BLaER1 (cell line): ENCODE measurements around the gene PALS1.

ENCODE experiments used
- H3K27ac ChIP-seq: shearing (Covaris generic); formaldehyde crosslinking; 2 replicates; pipeline ENCODE4 v1.8.1; 2022
- H3K27me3 ChIP-seq: shearing (Covaris generic); formaldehyde crosslinking; 2 replicates; pipeline ENCODE4 v1.8.1; 2022
- H3K36me3 ChIP-seq: shearing (Covaris generic); formaldehyde crosslinking; 2 replicates; pipeline ENCODE4 v1.8.1; 2022
- H3K4me1 ChIP-seq: shearing (Covaris generic); formaldehyde crosslinking; 2 replicates; pipeline ENCODE4 v1.8.1; 2022
- H3K4me2 ChIP-seq: shearing (Covaris generic); formaldehyde crosslinking; 2 replicates; pipeline ENCODE4 v1.8.1; 2022
- H3K4me3 ChIP-seq: shearing (Covaris generic); formaldehyde crosslinking; 2 replicates; pipeline ENCODE4 v1.8.1; 2022
- H3K9ac ChIP-seq: shearing (Covaris generic); formaldehyde crosslinking; 2 replicates; pipeline ENCODE4 v1.8.1; 2022
- H3K9me3 ChIP-seq: shearing (Covaris generic); formaldehyde crosslinking; 2 replicates; pipeline ENCODE4 v1.8.1; 2022
- H4K20me1 ChIP-seq: shearing (Covaris generic); formaldehyde crosslinking; 2 replicates; pipeline ENCODE4 v1.8.1; 2022
- Cebpa-rat ChIP-seq: shearing (Covaris generic); IDR thresholded peaks from 2 replicates; pipeline ENCODE4 v1.8.1; 2022

Gene PALS1

GRCh38 chr14:67253076-67253635, 11.9 kb downstream of the PALS1 start:
- Histone ChIP-seq H3K9ac (no peak overlapping the region), H3K4me3 (no peak overlapping the region), H4K20me1 (peaks cover 63% of the 10 kb centered on the region), H3K36me3 (no peaks in the 10 kb centered on the region; the same call in 1 of the 2 replicates), H3K9me3 (no peaks in the 10 kb centered on the region), H3K27me3 (no peaks in the 10 kb centered on the region), H3K27ac (no peak overlapping the region), H3K4me1 (peaks cover 7% of the 10 kb centered on the region; the same call in 1 of the 2 replicates), H3K4me2 (no peak overlapping the region)
- TF ChIP-seq Cebpa-rat = no peak

DNA sequence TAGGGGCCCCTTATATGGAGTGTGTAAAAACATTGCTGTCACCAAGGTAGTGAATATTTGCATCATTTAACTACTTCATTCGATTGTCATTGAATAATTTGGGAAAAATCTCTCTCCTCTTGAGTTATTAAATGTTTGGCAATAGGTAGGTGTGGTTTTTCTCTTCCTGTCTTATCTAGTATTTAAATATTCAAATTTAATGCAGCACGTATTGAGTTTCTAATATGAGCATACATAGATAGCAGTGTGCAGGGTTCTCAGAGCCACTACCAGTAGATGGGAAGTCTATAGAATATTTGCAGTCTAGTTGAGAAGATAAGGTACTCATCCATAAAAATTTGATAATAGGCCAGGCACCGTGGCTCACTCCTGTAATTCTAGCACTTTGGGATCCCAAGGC, 16.7 kb downstream of the PALS1 start:
- Histone ChIP-seq H4K20me1 (peaks cover 75% of the 10 kb centered on the region), H3K9ac (no peak overlapping the region)

GRCh38 chr14:67260965-67261364, 19.7 kb downstream of the PALS1 start:
- Histone ChIP-seq H3K4me3 (no peak overlapping the region), H3K9me3 (no peaks in the 10 kb centered on the region), H3K4me2 (no peak overlapping the region), H3K9ac (no peak overlapping the region), H4K20me1 (peaks cover 56% of the 10 kb centered on the region), H3K27me3 (no peaks in the 10 kb centered on the region), H3K4me1 (peaks cover 7% of the 10 kb centered on the region; the same call in 1 of the 2 replicates), H3K36me3 (no peaks in the 10 kb centered on the region), H3K27ac (no peak overlapping the region)
- no peak for TF ChIP-seq Cebpa-rat

More for the DNA sequence above, 16.7 kb downstream of the PALS1 start:
- no peak overlapping the region for H3K4me2 ChIP-seq
- H3K36me3 ChIP-seq = no peaks in the 10 kb centered on the region
- no peaks in the 10 kb centered on the region for H3K27me3 ChIP-seq
- H3K27ac ChIP-seq = no peak overlapping the region
- peaks cover 7% of the 10 kb centered on the region; the same call in 1 of the 2 replicates for H3K4me1 ChIP-seq
- TF ChIP-seq Cebpa-rat = no peak
- H3K9me3 ChIP-seq = no peaks in the 10 kb centered on the region
- H3K4me3 ChIP-seq = no peak overlapping the region

DNA sequence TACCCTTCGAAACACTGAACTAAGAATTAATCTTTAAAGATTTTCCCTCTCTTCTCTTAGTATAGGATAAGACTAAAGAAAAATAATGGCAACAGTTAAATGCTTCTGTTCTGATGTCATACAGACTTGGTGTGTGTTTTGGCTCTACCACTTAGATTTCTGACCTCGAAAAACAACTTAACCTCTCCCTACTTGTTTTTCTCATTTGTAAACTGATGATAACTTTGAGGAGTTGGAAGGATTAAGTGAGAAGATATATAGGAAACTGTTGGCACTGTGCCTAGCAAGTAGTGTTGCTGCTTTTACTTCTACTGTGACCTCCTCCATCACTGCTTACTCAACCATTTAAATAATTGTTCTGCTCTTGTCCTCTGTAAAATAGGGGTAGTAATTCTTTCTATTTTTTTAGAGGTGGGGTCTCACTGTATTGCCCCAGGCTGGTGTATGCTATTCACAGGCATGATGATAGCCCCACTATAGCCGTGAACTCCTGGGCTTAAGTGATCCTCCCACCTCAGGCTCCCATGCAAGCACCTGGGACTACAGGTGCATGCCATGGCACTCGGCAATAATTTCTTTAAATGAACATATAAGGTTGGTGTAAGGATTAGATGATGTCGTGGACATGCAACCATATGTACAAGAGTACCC, 22.4 kb downstream of the PALS1 start:
- Histone ChIP-seq H3K27me3 (no peaks in the 10 kb centered on the region), H3K36me3 (no peaks in the 10 kb centered on the region), H3K4me3 (no peak overlapping the region), H3K4me2 (no peak overlapping the region), H3K9me3 (no peaks in the 10 kb centered on the region), H3K9ac (no peak overlapping the region), H3K4me1 (peaks cover 27% of the 10 kb centered on the region), H4K20me1 (peaks cover 46% of the 10 kb centered on the region), H3K27ac (no peak overlapping the region)
- no peak for TF ChIP-seq Cebpa-rat

DNA sequence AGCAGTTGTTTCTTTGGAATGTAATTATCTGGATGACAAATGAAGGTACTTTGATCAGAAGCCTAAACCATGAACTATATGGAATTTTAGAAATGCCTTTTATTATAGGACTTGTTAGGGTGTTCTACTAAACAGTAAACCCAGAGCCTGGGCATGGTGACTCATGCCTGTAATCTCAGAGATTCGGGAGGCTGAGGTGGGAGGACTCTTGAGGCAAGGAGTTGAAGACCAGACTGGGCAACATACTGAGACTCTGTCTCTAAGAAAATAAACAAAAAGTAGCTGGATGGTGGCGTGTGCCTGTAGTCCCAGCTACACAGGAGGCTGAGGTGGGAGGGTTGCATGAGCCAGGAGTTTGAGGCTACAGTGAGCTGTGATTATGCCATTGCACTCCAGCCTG, 23.9 kb downstream of the PALS1 start:
- Histone ChIP-seq H3K4me2 (no peak overlapping the region), H3K9me3 (no peaks in the 10 kb centered on the region), H3K36me3 (no peaks in the 10 kb centered on the region), H3K27ac (no peak overlapping the region), H3K4me1 (peaks cover 30% of the 10 kb centered on the region), H3K27me3 (no peaks in the 10 kb centered on the region), H3K4me3 (no peak overlapping the region), H3K9ac (no peak overlapping the region), H4K20me1 (peaks cover 33% of the 10 kb centered on the region)
- TF ChIP-seq Cebpa-rat = no peak

DNA sequence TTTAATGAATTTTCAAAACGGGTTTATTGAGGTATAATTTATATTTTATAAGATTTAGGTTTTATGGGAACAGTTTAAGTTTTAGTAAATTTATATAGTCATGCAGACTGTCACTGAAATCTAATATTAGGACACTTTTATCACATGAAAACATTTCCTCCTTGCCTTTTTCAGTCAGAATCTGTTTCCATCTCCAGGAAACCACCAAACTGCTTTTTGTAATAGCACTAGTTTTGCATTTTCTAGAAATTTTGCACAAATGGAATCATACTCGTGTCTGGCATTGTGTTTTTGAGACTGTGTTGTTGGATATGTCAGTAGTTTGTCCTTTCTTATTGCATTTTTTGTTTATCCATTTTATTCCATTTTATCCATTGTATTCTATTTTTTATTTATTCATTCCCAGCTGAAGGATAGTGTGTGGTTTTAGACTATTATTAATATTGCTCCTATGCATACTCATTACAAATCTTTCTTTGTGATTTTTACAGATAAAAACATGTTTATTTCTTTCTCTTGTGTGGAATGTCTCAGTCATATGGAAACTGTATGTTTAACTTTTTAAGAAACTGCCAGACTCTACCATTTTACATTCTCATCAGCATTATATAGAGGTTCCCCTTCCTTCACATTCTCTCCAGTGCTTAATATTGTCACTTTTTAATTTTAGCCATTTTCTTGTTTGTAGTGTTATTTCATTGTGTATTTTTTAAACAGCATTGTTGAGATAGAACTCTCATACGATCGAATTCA, 26.5 kb downstream of the PALS1 start:
- no peak overlapping the region for H3K9ac ChIP-seq

DNA sequence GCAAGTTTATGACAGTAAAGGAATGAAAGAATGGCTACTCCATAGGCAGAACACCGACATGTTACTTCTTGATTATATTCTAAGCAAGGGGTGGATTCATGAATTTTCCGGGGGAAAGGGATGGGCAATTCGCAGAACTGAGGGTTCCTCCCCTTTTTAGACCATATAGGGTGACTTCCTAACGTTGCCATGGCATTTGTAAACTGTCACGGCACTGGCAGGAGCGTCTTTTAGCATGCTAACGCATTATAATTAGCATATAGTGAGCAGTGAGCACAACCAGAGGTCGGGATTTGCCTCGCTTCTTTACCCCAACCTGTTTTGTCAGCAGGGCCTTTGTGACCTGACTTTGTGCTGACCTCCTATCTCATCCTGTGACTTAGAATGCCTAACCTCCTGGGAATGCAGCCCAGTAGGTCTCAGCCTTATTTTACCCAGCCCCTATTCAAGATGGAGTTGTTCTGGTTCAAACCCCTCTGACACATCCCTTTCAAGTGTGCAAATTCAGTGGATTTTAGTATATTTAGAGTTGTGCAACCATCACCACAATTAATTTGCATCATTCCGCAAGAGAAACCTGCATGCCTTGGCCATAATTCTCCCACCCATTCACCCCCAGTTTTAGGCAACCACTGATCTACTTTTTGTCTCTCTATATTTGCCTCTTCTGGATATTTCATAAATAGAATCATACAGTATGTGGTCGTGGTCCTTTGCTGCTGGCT, 27.4 kb downstream of the PALS1 start:
- no peaks in the 10 kb centered on the region for H3K27me3 ChIP-seq
- peaks cover 28% of the 10 kb centered on the region for H3K36me3 ChIP-seq
- no peak overlapping the region for H3K4me3 ChIP-seq
- H3K9me3 ChIP-seq = peaks cover 11% of the 10 kb centered on the region
- H3K27ac ChIP-seq = no peak overlapping the region
- TF ChIP-seq Cebpa-rat = no peak
- peaks cover 30% of the 10 kb centered on the region for H3K4me1 ChIP-seq
- H3K4me2 ChIP-seq = peak overlapping the region; percentile 57
- H3K9ac ChIP-seq = no peak overlapping the region
- peaks cover 19% of the 10 kb centered on the region for H4K20me1 ChIP-seq

More for the DNA sequence above, 26.5 kb downstream of the PALS1 start:
- peak overlapping the region; percentile 57 for H3K4me2 ChIP-seq
- H3K27me3 ChIP-seq = no peaks in the 10 kb centered on the region
- no peak overlapping the region for H3K4me3 ChIP-seq
- H4K20me1 ChIP-seq = peaks cover 19% of the 10 kb centered on the region
- H3K4me1 ChIP-seq = peaks cover 30% of the 10 kb centered on the region
- peaks cover 3% of the 10 kb centered on the region for H3K9me3 ChIP-seq
- TF ChIP-seq Cebpa-rat = no peak
- H3K36me3 ChIP-seq = peaks cover 19% of the 10 kb centered on the region
- H3K27ac ChIP-seq = no peak overlapping the region

DNA sequence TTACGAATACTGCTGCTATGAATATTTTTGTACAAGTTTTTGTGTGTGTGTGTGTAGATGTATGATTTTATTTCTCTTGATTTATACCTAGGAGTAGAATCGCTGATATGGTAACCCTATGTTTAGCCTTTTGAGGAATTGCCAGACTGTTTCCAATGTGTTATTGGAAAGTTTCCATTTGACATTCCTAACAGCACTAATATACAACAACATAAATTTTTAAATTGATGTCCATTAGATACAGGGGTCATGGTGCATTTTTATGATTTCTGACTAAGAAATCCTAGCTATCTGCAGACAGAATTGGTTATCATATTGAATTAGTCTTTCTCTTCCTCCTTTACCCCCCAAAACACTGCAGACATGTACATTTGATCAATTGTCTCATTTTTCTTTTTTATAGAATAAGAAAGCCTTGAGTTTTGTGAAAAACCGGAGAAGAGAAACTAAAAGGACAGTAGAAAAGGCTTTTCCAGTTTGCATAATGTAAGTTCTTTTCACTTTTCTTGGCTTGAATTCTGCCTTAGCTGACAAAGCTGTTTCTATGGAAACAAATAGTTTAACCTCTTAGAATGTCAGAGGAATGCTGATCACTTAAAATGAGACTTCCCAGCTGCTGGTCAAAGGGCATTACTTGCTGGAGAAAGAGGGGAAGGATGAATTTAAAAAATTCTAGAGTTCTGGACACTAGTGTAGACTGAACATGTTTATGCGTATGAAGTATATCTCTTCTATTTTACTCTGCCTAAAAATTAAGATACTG, 28.2 kb downstream of the PALS1 start:
- no peak overlapping the region for H3K4me3 ChIP-seq
- H3K4me2 ChIP-seq = no peak overlapping the region
- no peak overlapping the region for H3K27ac ChIP-seq

GRCh38 chr14:67270145-67270753, 29.0 kb downstream of the PALS1 start:
- Histone ChIP-seq H3K4me1 (peaks cover 29% of the 10 kb centered on the region), H3K9ac (no peak overlapping the region), H4K20me1 (peaks cover 16% of the 10 kb centered on the region), H3K36me3 (peaks cover 31% of the 10 kb centered on the region), H3K4me2 (no peak overlapping the region), H3K9me3 (peaks cover 14% of the 10 kb centered on the region), H3K27me3 (no peaks in the 10 kb centered on the region), H3K27ac (no peak overlapping the region), H3K4me3 (no peak overlapping the region)
- TF ChIP-seq Cebpa-rat = no peak

More for the DNA sequence above, 28.2 kb downstream of the PALS1 start:
- no peaks in the 10 kb centered on the region for H3K27me3 ChIP-seq
- H4K20me1 ChIP-seq = peaks cover 19% of the 10 kb centered on the region
- H3K9me3 ChIP-seq = peaks cover 14% of the 10 kb centered on the region
- no peak for TF ChIP-seq Cebpa-rat
- H3K4me1 ChIP-seq = peaks cover 30% of the 10 kb centered on the region
- no peak overlapping the region for H3K9ac ChIP-seq
- H3K36me3 ChIP-seq = peaks cover 31% of the 10 kb centered on the region
